ENCODE results near the gene GUCA2B. TPM values are rescaled to one million over a fixed set of nuclear protein-coding genes. Genes with fewer than 3 reads are reported as not detected.

GUCA2B gene
- total RNA-seq, 1 donor from 2014 or later: not detected

DNA sequence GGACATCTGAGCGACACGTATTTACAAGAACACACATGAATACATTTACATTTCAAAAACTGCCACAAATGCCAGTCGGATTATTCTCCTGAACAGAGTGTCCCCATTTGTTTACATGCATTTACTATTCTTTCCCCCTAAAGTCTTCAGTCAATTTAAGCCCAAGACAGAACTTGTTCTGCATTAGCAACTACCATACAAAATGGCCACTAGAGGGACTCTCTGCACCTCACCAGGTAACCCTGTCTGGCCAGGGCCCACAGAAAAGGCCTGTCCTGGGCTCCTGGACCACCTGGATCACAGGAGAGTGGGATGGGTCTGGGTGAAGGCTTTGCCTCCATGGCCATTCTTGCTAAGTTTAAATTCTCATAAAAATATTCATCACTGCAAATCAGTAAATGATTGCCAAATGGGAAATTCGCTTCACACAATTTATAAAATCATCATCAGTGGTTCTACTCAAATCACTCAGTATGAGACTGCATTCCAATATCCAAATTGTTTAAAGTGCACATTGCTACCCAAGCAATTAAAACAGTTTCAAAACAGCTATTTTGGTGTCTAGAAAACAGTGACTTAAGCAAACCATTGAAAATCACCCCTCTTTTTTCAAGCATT is 23.8 kb downstream of the GUCA2B start:
- no peaks in the 10 kb centered on the region for H3K36me3 ChIP-seq
- no peak overlapping the region for H3K4me3 ChIP-seq
- H3K4me1 ChIP-seq: peaks cover 0 to 35% of the 10 kb centered on the region in 2 donors
- no peak for DNase-seq (ENCODE audit: low spot score in 2 of 2)
- H3K27me3 ChIP-seq: no peaks in the 10 kb centered on the region
- no peak overlapping the region for H3K27ac ChIP-seq
- TF ChIP-seq, protein P1, sequence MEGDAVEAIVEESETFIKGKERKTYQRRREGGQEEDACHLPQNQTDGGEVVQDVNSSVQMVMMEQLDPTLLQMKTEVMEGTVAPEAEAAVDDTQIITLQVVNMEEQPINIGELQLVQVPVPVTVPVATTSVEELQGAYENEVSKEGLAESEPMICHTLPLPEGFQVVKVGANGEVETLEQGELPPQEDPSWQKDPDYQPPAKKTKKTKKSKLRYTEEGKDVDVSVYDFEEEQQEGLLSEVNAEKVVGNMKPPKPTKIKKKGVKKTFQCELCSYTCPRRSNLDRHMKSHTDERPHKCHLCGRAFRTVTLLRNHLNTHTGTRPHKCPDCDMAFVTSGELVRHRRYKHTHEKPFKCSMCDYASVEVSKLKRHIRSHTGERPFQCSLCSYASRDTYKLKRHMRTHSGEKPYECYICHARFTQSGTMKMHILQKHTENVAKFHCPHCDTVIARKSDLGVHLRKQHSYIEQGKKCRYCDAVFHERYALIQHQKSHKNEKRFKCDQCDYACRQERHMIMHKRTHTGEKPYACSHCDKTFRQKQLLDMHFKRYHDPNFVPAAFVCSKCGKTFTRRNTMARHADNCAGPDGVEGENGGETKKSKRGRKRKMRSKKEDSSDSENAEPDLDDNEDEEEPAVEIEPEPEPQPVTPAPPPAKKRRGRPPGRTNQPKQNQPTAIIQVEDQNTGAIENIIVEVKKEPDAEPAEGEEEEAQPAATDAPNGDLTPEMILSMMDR (IDR thresholded peaks at IDR 0.05): peak; percentile 29 to 54 (median 53)
- intact Hi-C loops (cut with DNase I): loop anchor here (10.0 kb wide), 1 partner anchor 158 kb away; the partner anchor contains the start of gene FOXJ3
- H3K9me3 ChIP-seq: no peaks in the 10 kb centered on the region

DNA sequence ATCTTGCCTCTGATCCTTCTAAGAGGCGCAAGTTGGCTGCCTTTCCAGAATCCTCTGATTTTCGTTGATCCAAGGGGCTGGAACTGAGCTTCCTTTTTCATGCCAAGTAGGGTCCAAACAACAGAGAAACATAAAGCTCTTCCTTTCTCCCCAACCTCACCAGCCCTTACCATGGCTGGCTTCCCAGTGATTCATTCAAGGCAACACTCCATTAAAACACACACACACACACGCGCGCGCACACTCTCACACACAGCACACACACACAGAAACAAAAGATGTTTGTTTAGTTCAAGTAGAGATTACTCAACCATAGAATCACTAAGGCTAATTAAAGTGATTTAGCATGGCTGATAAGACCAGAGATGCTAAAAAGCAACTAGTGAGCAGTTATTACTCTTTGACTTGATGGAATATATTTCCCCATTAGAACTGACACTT is 24.4 kb downstream of the GUCA2B start:
- H3K4me3 ChIP-seq: no peak overlapping the region
- no peaks in the 10 kb centered on the region for H3K9me3 ChIP-seq
- no peaks in the 10 kb centered on the region for H3K36me3 ChIP-seq
- DNase-seq (ENCODE audit: low spot score in 2 of 2): no peak
- peaks cover 0 to 35% of the 10 kb centered on the region in 2 donors for H3K4me1 ChIP-seq
- H3K27me3 ChIP-seq: no peaks in the 10 kb centered on the region
- intact Hi-C loops (cut with DNase I): loop anchor here (10.0 kb wide), 1 partner anchor 157 kb away; the partner anchor contains the start of gene FOXJ3
- H3K27ac ChIP-seq: no peak overlapping the region
- TF ChIP-seq, protein P1 (IDR thresholded peaks at IDR 0.05): no peak

DNA sequence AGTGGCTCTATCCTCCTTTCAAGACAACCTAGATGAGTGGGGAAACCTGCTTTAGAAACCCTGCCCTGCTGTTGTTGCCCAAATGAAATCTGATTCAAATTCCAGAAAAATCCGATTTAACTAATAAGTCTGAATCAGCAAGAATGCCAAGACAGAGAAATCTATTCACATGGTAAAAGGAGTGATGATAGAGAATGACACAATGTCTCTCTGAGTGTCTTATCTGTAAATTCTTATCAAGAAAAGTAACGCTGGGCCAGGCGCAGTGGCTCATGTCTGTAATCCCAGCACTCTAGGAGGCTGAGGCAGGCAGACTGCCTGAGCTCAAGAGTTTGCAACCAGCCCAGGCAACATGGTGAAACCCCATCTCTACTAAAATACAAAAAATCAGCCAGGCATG is 25.0 kb downstream of the GUCA2B start:
- H3K36me3 ChIP-seq: no peaks in the 10 kb centered on the region
- H3K4me1 ChIP-seq: peaks cover 0 to 29% of the 10 kb centered on the region in 2 donors
- intact Hi-C loops (cut with DNase I): loop anchor here (10.0 kb wide), 1 partner anchor 157 kb away; the partner anchor contains the start of gene FOXJ3
- no peak overlapping the region for H3K4me3 ChIP-seq
- no peaks in the 10 kb centered on the region for H3K27me3 ChIP-seq
- no peak for DNase-seq (ENCODE audit: low spot score in 2 of 2)
- H3K27ac ChIP-seq: peak overlapping the region in 1 of 2 donors; percentile 16
- no peaks in the 10 kb centered on the region for H3K9me3 ChIP-seq
- TF ChIP-seq, protein P1 (IDR thresholded peaks at IDR 0.05): no peak

DNA sequence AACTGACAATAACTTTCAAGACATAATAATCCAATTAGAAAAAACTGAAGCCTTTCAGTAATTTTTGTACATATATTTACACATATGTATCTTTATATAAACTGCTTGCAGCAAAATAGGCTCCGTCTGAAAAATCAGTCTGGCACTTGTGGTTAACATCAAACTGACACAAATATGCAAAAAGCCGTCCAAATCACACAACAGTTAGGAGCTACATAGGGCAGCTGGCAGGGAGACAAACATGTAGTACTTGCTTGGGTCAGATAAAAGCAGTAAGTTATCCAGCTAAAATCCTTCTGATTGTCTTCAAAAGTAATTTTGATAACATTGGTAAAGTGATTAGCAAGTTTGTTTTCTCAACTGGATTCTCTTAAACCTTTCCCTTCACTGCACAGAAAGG is 26.1 kb downstream of the GUCA2B start:
- H3K4me3 ChIP-seq: no peak overlapping the region
- H3K4me1 ChIP-seq: peaks cover 0 to 27% of the 10 kb centered on the region in 2 donors
- no peaks in the 10 kb centered on the region for H3K36me3 ChIP-seq
- H3K27me3 ChIP-seq: no peaks in the 10 kb centered on the region
- intact Hi-C loops (cut with DNase I): loop anchor here (10.0 kb wide), 1 partner anchor 156 kb away; the partner anchor contains the start of gene FOXJ3
- H3K27ac ChIP-seq: no peak overlapping the region
- DNase-seq (ENCODE audit: low spot score in 2 of 2): no peak
- TF ChIP-seq, protein P1 (IDR thresholded peaks at IDR 0.05): no peak
- no peaks in the 10 kb centered on the region for H3K9me3 ChIP-seq

DNA sequence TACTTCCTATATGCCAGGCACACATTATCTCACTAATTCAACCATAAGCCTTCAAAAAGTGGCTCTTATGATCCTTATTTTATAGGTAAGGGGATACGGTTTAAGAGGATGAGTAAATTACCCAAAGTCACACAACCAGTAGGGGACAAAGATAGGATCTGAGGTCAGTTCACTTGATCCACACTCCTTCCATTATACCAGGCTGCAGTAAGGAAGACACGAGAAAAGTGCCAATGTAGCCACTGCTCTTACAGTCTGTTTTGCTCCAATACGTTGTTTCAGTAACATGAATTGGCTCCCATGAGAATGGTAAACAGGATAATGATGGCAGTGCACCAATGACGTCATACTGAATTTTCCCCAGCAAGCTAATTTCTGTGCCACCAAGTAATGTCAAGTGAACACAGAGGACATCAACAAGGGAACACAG is 26.7 kb downstream of the GUCA2B start:
- H3K4me1 ChIP-seq: peaks cover 0 to 27% of the 10 kb centered on the region in 2 donors
- intact Hi-C loops (cut with DNase I): loop anchor here (10.0 kb wide), 1 partner anchor 155 kb away; the partner anchor contains the start of gene FOXJ3
- no peaks in the 10 kb centered on the region for H3K36me3 ChIP-seq
- no peak overlapping the region for H3K4me3 ChIP-seq
- H3K27ac ChIP-seq: peak overlapping the region in 1 of 2 donors; percentile 10
- DNase-seq (ENCODE audit: low spot score in 2 of 2): no peak
- no peaks in the 10 kb centered on the region for H3K9me3 ChIP-seq
- TF ChIP-seq, protein P1 (IDR thresholded peaks at IDR 0.05): no peak
- no peaks in the 10 kb centered on the region for H3K27me3 ChIP-seq

Data from ascending aorta (tissue), 2 donors.